AG09319 (cell line): ENCODE data around the gene KLRB1.
"Not testable (repeated sequence)": the region's sequence is repeated elsewhere in the genome, so short reads cannot be mapped to it uniquely, and the experiment has no call there.

ENCODE experiments used
- DNase-seq: peaks from one replicate; pipeline ENCODE4 v3.0.0-alpha.2; 2010; ENCODE audit warnings: low read depth; ENCODE audit errors: extremely low read depth
- CTCF ChIP-seq: IDR thresholded peaks from 2 replicates; pipeline ENCODE4 v1.5.1; 2011; ENCODE audit warnings: low read depth, mild to moderate bottlenecking, inconsistent platforms, low read length, moderate library complexity

The KLRB1 gene

GRCh38 chr12:9598363-9598762 lies 9.4 kb downstream of the KLRB1 start:
- no peak for TF ChIP-seq CTCF
- DNase-seq, result no peak

GRCh38 chr12:9597365-9597764 lies 10.4 kb downstream of the KLRB1 start:
- no peak for TF ChIP-seq CTCF
- DNase-seq, result no peak

- TF ChIP-seq CTCF, result no peak
- DNase-seq, result no peak
Measured at GRCh38 chr12:9590441-9590840, 17.3 kb downstream of the KLRB1 start.

GRCh38 chr12:9588749-9589148 lies 19.0 kb downstream of the KLRB1 start:
- no peak for DNase-seq
- no peak for TF ChIP-seq CTCF

GRCh38 chr12:9587987-9588600 lies 19.6 kb downstream of the KLRB1 start:
- no peak for TF ChIP-seq CTCF
- DNase-seq, result no peak

GRCh38 chr12:9577729-9578128 lies 30.0 kb downstream of the KLRB1 start:
- DNase-seq, result not testable (repeated sequence)

- not testable (repeated sequence) for DNase-seq
Measured at GRCh38 chr12:9567151-9567550, 40.6 kb downstream of the KLRB1 start.

- DNase-seq, result not testable (repeated sequence)
Measured at GRCh38 chr12:9566113-9566512, 41.6 kb downstream of the KLRB1 start.

- not testable (repeated sequence) for DNase-seq
Measured at GRCh38 chr12:9564418-9564817, 43.3 kb downstream of the KLRB1 start.

GRCh38 chr12:9562841-9563453 lies 44.8 kb downstream of the KLRB1 start:
- not testable (repeated sequence) for DNase-seq

- DNase-seq, result not testable (repeated sequence)
Measured at GRCh38 chr12:9545489-9545888, 62.2 kb downstream of the KLRB1 start.
